Measurements from ENCODE around the gene KIF5C. TPM values are rescaled to one million over a fixed set of nuclear protein-coding genes. Genes with fewer than 3 reads are reported as not detected.

The KIF5C gene
- total RNA-seq, 1 donor from 2014 or later = 0.58 TPM

GRCh38 chr2:148984449-148984848 is 109.4 kb downstream of the KIF5C start:
- DNase-seq (ENCODE audit: extremely low read depth, low read depth, low spot score) = no peak

- no peak for DNase-seq (ENCODE audit: extremely low read depth, low read depth, low spot score)
Observed at GRCh38 chr2:148987286-148987685, 112.3 kb downstream of the KIF5C start.

GRCh38 chr2:148988337-148988736 is 113.3 kb downstream of the KIF5C start:
- DNase-seq (ENCODE audit: extremely low read depth, low read depth, low spot score) = no peak

- peak; percentile 72 for DNase-seq (ENCODE audit: extremely low read depth, low read depth, low spot score)
Observed at GRCh38 chr2:148989882-148990493, 115.0 kb downstream of the KIF5C start.

DNA sequence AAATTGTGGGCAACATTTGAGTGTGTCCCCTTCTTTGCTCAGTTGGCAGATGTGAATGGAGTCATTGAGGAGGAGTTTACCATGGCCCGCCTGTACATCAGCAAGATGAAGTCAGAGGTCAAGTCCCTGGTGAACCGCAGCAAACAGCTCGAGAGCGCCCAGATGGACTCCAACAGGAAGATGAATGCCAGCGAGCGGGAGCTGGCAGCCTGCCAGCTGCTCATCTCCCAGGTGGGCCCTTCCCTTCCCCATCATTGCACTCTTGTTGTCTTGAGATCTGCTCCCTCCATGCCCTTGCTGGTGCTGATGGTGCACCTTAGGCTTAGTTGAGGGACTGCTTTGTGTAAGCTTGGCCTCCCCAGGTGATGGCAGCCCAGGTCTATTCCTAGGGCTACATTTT is 115.9 kb downstream of the KIF5C start:
- no peak for DNase-seq (ENCODE audit: extremely low read depth, low read depth, low spot score)

GRCh38 chr2:148992448-148992847 is 117.4 kb downstream of the KIF5C start:
- no peak for DNase-seq (ENCODE audit: extremely low read depth, low read depth, low spot score)

DNA sequence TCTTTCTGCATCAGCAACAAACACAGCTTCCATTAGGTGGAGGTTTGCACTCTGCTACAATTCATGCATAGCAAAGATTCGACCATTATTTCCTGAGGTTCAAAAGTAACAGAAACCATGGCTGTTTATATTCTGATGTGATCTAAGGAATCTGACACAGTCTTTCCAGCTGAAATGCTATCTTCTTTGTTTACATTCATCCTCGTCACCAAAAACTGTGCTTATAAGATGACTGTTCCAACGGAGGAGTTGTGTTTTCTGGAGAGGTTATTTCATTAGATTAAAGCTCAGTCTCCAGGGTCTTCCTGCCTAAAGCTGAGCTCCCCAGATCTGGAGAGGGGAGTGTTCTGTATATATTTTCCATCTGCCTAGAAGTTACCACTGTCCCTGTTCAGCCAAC is 118.3 kb downstream of the KIF5C start:
- no peak for DNase-seq (ENCODE audit: extremely low read depth, low read depth, low spot score)

DNA sequence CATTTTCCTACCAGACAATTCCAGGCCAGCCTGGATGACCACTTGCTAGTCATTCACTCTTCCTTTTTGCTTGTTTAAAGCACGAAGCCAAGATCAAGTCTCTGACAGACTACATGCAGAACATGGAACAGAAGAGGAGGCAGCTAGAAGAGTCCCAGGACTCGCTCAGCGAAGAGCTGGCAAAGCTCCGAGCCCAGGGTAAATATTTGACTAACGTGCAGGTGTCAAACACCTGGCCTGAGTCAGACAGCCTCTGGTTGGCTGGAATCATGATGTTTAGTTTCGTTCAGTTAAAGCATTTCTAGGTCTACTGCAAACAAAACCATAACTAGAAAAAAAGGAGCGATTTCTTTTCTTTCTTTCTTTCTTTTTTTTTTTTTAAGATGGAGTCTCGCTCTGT is 119.3 kb downstream of the KIF5C start:
- no peak for DNase-seq (ENCODE audit: extremely low read depth, low read depth, low spot score)

DNA sequence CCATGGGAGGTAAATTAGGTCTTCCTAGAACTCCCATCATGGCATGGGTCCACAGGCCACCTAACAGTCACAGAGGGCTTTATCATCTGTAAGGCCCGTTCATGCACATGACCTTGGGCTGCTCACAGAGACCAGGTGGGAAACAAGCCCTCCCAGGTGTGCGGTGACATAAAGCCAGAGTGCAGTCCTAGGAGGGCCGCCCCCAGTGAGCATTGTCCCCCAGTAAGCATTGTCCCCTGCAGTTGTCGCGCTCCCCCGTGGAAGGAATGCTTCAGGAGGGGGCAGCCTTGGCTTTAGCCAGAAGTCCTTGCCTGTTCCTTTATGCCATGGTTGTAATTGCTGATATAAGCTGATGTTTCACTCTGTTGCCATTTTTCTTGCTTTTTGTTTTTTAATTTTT is 121.8 kb downstream of the KIF5C start:
- DNase-seq (ENCODE audit: extremely low read depth, low read depth, low spot score) = no peak

DNA sequence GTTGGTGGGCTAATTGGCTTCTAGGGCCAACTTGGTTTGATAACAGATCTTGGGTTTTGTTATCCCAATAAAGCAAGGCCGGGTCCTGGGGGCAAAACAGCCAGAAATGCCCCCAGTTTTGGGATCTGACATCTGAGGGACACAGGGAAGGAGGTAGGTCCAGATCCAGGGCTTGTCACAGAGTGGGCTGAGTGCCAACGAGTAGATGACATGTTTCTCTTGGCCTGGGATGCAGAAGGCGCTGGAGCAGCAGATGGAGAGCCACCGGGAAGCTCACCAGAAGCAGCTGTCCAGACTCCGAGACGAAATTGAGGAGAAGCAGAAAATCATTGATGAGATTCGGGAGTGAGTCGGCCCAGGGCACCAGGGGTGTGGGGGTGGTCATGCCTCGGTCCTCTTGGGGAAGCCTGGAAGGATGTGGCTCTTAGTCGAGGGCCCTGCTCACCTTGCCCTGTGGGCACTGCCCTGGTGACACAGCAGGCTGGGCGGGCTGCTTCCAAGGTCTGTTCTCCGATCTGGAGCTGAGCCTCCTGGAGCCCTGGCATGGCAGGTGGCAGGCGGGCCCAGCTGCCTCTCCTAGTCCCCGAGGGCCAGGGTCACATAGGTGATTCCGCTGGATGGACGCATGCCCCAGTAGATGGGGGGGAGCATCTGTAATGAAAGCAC is 123.3 kb downstream of the KIF5C start:
- no peak for DNase-seq (ENCODE audit: extremely low read depth, low read depth, low spot score)

- DNase-seq (ENCODE audit: extremely low read depth, low read depth, low spot score) = no peak
Observed at GRCh38 chr2:148998831-148999200, 123.8 kb downstream of the KIF5C start.

- DNase-seq (ENCODE audit: extremely low read depth, low read depth, low spot score) = no peak
Observed at GRCh38 chr2:148999451-148999921, 124.5 kb downstream of the KIF5C start.

DNA sequence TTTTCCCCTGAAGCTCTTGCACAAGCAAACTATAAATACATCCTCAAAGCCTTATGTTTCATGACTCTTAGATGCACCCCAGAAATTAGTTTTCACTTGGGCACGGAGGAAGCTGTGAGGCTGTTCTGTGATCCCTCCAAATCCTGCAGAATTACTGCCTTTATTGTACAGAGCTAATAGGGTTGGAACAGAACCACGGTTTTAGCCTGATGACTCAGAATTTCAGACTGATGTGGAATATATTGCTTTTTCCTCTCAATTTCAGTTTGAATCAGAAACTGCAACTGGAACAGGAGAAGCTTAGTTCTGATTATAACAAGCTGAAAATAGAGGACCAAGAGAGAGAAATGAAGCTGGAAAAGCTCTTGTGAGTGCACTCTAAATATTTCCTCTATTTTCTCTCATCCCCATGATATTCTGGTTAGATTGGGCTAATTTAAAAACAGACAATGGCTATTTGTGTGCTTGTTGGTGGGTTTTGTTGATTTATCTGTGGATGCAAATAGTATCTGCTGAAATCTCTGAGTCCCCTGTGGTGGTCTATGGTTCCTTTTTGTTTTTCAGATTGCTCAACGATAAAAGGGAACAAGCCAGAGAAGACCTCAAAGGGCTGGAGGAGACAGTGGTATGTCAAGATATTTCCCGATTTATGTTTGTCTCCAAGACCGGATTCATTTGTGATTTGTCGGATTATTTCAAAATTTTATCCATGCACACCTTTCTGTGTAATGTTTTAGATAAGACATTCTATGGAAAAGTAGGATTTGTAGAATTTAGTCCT is 125.3 kb downstream of the KIF5C start:
- no peak for DNase-seq (ENCODE audit: extremely low read depth, low read depth, low spot score)

GRCh38 chr2:149001496-149001895 is 126.5 kb downstream of the KIF5C start:
- no peak for DNase-seq (ENCODE audit: extremely low read depth, low read depth, low spot score)

DNA sequence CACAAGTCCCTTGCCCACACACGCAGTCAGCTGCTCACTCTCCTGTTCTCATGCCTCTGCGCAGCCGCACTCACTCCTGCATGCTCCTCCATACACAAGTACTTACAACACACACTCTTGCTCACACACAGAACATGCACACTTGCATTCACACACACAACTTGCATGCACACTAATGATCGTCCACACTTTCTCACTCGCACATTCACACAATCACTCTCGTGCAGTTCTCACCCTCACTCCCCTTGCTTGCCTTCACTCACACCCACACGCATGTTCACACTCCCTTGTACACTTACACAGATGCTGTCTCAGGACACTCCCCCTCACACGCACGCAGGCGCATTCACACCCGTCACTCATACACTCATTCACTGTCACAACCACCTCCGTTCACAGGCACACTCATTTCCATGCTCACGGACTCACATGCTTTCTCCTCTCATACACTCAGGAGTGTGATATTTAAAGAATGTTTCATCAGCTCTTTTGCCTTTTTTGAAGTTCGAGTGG is 127.4 kb downstream of the KIF5C start:
- no peak for DNase-seq (ENCODE audit: extremely low read depth, low read depth, low spot score)

- no peak for DNase-seq (ENCODE audit: extremely low read depth, low read depth, low spot score)
Observed at GRCh38 chr2:149002891-149003740, 128.1 kb downstream of the KIF5C start.

- DNase-seq (ENCODE audit: extremely low read depth, low read depth, low spot score) = no peak
Observed at GRCh38 chr2:149004836-149005235, 129.8 kb downstream of the KIF5C start.

DNA sequence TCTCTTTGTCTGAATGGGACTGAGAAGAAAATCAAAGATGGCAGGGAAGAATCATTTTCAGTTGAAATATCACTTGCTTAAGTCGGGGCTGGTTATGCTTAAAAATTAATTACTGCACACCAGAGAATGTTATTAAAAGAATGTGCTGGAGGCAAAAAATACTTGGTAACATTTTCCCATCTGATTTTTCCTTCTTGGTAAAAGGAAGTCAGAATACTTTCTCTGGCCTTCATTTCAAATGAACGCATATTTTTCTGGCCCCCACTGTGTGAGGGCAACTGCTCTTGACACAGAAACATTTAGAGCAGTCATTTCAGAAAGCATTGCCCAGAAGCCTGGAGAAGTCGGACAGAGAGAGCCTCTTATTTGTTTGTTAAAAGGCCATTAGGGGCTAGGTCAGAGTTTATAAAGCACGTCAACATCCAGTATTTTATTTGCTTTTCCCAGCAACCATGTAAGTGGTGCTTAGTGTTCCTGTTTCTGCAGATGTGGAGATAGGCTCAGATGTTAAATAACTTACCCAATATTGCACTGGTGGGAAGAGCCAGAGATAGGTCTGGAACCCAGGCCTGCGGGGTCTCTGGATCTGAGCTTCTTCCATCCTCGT is 130.5 kb downstream of the KIF5C start:
- no peak for DNase-seq (ENCODE audit: extremely low read depth, low read depth, low spot score)

DNA sequence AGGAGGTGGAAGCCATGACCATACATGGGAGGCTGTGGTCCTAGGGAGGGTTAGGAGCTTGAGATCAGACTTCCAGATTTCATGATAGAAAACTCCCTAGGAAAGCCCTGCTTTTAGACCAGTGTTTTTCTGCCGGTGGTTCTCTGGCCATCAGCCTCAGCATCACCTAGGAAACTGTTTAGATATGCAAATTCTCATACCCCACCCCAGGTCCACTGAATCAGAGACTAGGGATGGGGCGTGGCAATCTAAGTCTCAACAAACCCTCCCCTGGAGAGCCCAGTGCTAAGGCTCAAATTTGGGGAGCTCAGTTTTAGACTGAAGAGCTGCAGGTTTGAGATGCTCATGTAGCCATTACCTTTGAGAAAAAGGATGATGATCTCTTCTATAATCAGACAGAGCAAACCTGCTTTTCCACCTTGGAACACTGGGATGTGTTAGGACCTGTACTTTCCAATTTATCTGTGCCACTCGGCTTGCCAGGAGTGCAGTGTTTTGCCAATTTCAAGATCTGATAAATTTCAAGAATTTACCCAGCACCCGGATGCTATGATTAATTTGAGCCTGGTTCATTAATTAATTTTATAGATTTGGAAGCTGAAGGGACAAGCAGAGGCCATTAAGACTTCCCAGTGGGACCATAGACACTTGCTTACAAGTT is 132.0 kb downstream of the KIF5C start:
- DNase-seq (ENCODE audit: extremely low read depth, low read depth, low spot score) = no peak

DNA sequence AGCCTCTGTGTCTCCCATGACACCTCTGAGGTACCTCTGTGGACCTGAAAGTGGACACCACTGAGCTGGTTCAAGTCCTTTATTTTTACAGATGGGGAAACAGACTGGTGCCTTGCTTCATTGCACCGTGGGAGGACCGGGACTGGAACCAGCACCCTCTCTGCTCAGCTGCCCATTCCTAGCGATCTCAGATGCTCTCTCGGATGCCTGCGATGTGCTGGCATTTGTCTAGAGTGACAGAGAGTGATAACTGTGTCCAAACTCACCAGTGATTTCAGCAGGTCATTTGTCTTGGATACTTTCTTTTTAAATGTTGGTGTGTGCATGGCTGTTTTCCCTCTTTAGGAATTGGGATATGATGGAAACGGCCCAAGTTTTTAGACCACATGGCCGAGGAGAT is 133.4 kb downstream of the KIF5C start:
- DNase-seq (ENCODE audit: extremely low read depth, low read depth, low spot score) = no peak
